Activated CD8-positive, alpha-beta memory T cell treated with anti-CD3 and anti-CD28 coated beads, Interleukin-2, amount 50 U/mL, for 48 hours (primary cell): ENCODE results near the gene CDH23.
A peak's percentile ranks its signal among the peaks of the same experiment; 100 is the strongest.

Experiments
- DNase-seq: peaks from one replicate; pipeline ENCODE4 v3.0.0-alpha.2; 2020

CDH23 gene

DNA sequence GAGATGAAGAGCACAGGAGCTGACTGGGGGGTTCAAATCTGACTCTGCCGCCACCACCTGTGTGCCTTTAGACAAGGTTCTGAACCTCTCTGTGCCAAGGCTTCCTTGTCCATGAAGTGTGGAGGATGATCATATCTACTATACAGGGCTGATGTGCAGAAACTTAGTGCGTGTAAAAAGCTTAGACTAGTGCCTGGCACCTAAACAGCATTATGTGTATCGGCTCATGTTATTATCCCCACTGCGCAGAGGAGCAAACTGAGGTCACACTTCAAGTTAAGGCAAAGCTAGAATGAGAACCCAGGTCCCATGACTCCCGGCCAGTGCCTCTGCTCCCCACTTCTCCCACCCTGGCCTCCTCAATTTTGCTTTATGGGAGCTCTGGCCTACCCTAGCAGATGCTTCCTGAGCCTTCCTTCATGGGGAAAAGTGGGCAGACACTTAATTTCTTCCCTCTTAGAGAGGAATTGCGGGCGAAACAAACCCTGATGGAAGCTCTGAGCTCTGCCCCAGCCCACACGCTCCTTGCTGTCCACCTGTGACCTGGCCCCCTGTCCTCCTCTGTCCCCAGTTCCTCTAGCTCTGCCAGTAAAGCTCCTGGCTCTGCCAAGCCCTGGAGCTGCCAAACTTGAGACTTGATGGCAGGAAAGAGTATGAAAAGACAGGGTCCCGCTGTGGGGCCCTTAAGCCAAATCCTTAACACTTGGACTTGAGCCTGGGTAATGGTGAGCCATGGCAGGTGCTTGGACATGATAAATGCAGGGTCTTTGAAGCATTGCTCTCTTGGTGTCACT, 71.0 kb downstream of the CDH23 start:
- no peak for DNase-seq

- no peak for DNase-seq
Measured at GRCh38 chr10:71468363-71469094, 71.8 kb downstream of the CDH23 start.

- no peak for DNase-seq
Measured at GRCh38 chr10:71471006-71471405, 74.3 kb downstream of the CDH23 start.

GRCh38 chr10:71471957-71472365, 75.2 kb downstream of the CDH23 start:
- no peak for DNase-seq

DNA sequence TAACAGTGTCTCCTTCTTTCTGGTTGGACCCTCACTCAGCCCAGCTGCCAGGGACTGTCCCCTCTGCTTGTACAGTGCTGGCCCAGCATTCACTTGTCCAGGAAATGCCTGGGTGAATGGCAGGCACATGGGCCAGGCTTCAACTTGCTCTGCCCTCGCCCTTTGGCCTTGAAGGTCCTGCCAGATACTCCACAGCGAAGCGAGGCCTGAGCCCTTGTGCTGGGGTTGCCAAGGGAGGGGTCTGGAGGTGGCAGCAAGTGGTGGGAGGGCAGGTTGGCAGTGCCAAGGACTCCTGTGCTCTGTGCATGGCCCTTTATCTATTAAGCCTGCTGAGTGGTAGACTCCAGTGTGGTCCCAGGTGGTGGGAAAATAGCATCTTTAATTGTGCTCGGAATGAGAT, 75.7 kb downstream of the CDH23 start:
- no peak for DNase-seq

DNA sequence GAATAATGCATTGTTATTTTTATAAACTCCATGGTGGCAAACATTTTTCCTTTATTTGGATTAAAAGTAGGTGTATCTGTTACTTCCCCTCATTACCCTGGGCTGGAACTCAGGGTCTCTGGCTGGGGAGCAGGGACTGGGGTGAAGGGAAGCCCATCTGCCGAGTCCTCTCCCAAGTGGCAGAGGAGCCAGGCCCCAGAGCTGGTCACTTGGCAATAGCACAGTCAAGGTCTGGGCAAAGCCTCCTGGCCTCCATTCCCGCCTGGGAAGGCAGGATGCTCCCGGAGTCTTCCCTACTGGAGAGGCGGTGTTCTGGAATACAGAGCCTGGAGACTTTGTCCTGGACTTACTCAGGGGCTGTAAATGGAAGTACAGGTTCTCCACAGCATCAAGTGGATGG, 76.2 kb downstream of the CDH23 start:
- DNase-seq = no peak

GRCh38 chr10:71473671-71474599, 77.2 kb downstream of the CDH23 start:
- DNase-seq = no peak

- DNase-seq = no peak
Measured at GRCh38 chr10:71474702-71475242, 78.1 kb downstream of the CDH23 start.

DNA sequence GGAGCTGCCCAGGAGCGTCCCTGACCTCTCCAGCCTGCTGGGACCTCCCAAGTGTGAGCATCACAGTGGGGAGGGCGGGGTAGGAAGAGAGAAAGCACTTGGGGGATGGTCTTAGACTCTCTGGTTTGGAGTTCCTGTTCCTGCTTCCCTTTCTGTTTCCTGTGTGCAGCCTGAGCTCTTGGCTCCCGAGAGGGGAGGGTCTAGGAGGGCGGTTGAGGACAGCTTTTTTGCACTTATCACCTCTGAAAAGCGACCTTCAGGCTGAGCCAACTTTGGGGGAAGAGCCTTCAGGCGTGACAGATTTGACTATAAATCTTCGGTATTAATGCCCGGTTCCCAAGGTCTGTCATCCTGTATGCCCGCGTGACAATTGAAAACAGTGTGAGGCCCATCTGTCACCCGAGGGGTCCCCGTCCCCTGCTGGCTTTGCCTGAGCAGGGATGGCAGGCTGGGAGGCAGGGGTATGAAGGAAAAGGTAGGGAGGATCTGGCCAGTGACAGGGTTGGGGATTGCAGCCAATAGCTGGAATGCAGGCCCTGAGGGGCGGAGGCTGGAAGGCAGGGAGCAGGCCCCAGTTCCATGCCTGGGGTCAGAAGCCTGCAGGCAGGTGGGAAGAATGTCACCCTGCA, 78.6 kb downstream of the CDH23 start:
- no peak for DNase-seq

GRCh38 chr10:71476228-71477011, 79.7 kb downstream of the CDH23 start:
- no peak for DNase-seq

DNA sequence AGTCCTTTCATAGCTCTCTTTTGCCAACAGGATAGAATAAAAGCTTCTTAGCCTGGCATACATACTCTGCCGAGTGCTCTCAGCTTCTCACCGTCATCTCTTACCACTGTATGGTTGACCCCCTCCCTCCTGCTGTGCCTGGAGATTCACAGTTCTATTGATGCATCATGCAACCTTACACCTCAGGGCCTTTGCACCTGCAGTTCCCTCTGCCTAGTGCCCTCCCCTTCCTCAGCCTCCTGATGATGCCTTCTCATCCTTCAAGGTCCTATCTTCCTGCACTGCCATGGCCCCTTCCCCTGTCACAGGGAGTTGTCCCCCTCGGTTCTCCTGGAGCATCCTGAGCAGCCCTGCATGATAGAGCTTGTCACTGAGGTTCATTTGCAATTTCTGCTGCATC, 81.5 kb downstream of the CDH23 start:
- no peak for DNase-seq

GRCh38 chr10:71478813-71479365, 82.2 kb downstream of the CDH23 start:
- DNase-seq = no peak

GRCh38 chr10:71479831-71480230, 83.1 kb downstream of the CDH23 start:
- no peak for DNase-seq

DNA sequence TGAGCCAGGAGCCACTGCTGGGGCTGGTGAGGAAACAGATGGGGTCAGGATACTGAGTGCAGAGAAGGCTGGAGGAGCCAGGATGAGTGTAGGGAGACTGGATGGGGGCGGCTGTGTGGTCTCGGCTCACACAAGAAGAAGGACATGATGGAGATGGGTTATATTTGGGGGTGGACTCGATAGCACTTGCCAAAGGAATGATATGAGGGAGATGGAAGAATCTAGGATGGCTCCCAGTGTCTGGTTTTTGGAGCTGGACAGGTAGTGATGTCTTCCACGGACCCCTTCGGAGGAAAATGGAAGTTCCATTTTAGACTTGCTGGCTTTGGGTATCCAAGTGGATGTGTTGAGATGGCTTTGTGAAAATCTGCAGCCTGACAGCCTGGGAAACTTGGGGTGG, 83.9 kb downstream of the CDH23 start:
- DNase-seq = no peak

DNA sequence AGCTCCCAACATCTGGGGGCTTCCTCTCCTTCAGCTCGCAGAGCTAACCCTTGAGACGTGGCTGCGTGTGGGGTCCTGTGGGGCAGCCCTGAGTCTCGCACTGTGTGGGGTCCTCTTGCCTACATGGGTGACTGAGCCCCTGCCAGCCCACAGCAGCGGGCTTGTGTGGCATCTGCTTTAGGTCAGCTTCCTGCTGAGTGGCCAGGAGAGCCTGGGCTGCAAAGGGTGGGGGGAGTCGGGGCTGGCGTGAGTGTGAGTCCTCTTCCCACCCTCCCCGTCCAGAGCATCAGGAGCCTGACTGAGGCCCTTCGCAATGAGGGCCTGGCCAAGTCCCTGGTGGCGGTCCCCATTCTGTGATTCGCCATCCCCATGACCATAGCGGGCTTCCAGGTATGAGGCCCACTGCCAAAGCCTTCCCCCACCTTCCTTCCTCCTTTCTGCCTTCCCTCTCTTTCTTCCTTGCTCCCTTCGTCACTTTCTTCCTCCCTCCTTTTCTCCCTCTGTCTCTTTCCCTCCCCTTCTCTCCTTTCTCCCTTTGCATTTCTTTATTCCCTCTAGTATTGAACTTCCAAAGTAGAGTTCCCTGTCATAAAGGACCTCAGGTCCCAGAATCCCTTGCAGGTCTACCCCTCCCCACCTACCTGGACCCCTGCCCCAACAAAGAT, 85.2 kb downstream of the CDH23 start:
- DNase-seq = no peak

DNA sequence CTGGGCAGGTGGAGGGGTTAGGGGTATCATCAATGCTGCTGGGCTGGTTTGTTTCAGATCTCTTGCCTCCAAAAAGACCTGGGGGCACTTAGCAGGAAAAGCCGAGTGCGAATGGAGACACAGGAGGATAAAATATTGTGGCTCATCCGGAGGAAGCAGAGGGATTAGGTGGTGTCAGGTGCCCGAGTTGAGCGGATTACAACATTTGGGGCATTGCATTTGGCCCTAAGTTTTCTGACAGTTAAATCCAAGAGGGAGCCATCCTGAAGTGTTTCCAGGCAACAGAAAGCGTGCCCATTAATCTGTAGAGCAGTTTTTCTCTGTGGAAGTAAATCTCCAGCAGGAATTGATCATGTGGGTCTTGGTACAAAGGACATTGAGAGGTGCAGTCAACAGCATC, 85.9 kb downstream of the CDH23 start:
- DNase-seq = no peak

GRCh38 chr10:71483135-71483534, 86.4 kb downstream of the CDH23 start:
- no peak for DNase-seq

GRCh38 chr10:71483885-71484751, 87.4 kb downstream of the CDH23 start:
- no peak for DNase-seq

GRCh38 chr10:71486484-71487114, 89.9 kb downstream of the CDH23 start:
- DNase-seq = peak; percentile 82
